GM10266 (cell line): ENCODE measurements around the gene STRIP1.

ENCODE experiments used
- DNase-seq: peaks from one replicate; pipeline ENCODE4 v3.0.0; 2012; ENCODE audit errors: extremely low spot score
- TF ChIP-seq, protein P1 (sequence below): IDR thresholded peaks from 2 replicates; pipeline ENCODE4 v1.5.1; 2012; ENCODE audit warnings: mild to moderate bottlenecking, low read depth; ENCODE audit not compliant: control insufficient read depth, insufficient read depth; ENCODE audit errors: missing control alignments

STRIP1 gene, protein sequence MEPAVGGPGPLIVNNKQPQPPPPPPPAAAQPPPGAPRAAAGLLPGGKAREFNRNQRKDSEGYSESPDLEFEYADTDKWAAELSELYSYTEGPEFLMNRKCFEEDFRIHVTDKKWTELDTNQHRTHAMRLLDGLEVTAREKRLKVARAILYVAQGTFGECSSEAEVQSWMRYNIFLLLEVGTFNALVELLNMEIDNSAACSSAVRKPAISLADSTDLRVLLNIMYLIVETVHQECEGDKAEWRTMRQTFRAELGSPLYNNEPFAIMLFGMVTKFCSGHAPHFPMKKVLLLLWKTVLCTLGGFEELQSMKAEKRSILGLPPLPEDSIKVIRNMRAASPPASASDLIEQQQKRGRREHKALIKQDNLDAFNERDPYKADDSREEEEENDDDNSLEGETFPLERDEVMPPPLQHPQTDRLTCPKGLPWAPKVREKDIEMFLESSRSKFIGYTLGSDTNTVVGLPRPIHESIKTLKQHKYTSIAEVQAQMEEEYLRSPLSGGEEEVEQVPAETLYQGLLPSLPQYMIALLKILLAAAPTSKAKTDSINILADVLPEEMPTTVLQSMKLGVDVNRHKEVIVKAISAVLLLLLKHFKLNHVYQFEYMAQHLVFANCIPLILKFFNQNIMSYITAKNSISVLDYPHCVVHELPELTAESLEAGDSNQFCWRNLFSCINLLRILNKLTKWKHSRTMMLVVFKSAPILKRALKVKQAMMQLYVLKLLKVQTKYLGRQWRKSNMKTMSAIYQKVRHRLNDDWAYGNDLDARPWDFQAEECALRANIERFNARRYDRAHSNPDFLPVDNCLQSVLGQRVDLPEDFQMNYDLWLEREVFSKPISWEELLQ

DNA sequence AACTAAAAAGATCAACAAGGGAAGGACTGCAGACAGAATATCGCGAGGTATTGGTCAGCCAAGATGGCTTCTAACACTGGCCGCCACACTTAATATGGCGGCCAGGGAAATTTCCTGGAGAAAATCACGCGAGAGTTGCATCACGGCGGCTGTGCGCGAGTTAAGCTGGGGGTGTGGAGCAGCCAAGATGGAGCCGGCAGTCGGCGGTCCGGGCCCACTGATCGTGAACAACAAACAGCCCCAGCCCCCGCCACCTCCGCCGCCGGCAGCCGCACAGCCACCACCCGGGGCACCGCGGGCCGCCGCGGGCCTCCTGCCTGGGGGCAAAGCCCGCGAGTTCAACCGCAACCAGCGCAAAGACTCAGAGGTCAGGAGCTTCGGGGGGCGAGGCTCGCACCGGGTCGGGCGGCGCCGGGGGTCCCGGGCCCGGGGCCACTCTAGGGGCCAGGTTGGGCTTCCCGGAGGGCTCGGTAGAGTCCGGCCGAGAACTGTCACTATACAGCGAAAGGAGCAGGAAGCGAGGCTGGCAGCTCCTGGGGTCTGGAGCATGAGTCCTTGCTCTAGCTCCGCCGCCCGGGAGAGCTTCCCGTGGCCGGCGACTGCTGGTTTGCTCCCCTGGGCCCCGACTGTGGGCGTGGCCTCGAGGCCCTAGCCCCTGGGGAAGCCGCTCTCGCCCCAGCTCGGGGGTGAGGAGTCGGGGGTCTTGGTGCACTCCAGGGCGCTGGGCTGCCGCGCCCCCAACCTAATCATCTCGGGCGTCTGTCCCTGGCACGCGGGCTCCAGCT lies at the start of gene STRIP1:
STRIP1 (plus strand) TSS at position 174 of the 785 bp plus-strand sequence; CDS start at position 188, 14 bp downstream.
- DNase-seq = peak; percentile 92
- TF ChIP-seq, protein P1, sequence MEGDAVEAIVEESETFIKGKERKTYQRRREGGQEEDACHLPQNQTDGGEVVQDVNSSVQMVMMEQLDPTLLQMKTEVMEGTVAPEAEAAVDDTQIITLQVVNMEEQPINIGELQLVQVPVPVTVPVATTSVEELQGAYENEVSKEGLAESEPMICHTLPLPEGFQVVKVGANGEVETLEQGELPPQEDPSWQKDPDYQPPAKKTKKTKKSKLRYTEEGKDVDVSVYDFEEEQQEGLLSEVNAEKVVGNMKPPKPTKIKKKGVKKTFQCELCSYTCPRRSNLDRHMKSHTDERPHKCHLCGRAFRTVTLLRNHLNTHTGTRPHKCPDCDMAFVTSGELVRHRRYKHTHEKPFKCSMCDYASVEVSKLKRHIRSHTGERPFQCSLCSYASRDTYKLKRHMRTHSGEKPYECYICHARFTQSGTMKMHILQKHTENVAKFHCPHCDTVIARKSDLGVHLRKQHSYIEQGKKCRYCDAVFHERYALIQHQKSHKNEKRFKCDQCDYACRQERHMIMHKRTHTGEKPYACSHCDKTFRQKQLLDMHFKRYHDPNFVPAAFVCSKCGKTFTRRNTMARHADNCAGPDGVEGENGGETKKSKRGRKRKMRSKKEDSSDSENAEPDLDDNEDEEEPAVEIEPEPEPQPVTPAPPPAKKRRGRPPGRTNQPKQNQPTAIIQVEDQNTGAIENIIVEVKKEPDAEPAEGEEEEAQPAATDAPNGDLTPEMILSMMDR = no peak

DNA sequence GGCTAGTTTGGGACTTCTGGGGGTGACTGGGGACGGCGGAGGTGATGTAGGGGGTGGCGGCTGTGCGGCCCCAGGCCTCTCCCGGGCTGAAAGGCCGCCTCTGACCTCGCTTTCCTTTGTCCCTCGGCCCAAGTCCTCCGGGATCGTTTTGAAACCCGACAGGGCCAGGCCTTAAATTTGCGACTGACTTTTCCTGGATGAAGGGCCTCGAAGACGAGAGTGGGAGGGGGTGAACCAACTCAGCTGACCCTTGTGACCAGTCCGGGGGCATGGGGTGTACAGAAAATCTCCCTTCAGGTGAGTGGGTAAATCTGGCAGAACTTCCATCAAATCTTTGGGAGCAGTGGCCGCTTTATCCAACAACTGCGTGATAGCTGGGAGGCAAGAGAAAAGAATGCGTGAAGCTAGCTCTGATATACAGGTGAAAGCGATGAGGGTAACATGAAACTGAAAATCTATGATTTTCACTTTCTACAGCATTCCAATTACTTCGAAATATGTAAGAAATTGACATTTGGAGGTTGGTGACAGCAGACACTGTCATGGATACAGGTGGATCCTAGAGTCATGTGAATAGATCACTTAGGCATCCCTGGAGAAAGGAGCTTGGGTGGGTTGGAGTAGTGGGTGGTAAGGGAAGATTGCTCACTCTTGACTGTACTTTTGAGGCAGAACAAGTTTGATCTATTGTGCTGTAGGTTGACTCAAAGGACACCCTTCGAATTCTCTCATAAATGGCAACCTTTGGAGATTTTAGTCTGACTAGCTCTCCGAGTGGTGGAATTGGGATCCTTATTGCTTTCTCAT lies 49.0 kb upstream of the STRIP1 start:
- TF ChIP-seq, protein P1 = no peak

DNA sequence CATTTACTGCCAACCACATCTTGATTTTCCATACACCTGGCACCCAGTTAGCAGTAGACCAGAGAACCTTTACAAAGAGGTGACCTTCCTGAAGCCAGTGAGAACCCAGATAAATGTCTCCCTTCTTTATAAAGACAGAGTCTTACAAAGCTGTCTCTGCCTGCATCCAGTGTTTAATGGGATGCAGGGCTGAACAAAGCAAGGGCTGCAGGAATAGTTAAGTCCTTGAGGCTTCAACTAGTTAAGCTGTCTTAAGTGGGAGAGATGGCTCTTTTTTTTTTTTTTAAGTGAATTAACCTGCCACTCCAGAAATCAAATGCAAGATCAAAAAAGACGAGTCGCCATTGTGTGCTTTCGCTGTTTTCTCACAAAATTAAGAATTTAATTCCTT lies 48.4 kb upstream of the STRIP1 start:
- TF ChIP-seq, protein P1 = no peak

More for the DNA sequence above, 49.0 kb upstream of the STRIP1 start:
- DNase-seq = no peak

DNA sequence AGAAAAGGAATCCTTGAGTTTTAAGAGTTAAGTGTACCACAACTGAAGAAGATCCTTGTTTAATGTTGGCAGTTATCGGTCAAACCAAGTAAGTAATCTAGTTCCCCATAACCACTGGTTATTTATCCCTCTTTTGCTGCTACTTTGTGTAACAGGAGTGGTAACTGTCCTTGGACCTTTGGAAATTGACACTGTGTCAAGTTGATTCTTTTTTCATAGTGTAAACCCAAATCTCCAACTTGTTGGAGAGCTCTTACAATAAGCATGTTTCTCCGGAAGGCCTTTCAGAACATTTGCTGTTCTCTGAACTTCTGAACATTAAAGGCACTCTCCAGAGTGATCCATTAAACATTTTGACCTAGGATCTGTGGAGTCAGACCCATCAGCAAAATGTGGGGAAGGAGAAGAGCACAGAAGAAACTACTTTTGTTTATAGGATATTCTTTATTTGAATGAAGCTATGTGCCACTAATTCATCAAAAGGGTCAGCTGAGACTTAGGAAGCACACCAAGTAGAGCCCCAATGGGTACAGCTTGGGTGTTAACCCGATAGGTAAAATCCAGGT lies 46.0 kb upstream of the STRIP1 start:
- DNase-seq = no peak

More for the DNA sequence above, 48.4 kb upstream of the STRIP1 start:
- no peak for DNase-seq

DNA sequence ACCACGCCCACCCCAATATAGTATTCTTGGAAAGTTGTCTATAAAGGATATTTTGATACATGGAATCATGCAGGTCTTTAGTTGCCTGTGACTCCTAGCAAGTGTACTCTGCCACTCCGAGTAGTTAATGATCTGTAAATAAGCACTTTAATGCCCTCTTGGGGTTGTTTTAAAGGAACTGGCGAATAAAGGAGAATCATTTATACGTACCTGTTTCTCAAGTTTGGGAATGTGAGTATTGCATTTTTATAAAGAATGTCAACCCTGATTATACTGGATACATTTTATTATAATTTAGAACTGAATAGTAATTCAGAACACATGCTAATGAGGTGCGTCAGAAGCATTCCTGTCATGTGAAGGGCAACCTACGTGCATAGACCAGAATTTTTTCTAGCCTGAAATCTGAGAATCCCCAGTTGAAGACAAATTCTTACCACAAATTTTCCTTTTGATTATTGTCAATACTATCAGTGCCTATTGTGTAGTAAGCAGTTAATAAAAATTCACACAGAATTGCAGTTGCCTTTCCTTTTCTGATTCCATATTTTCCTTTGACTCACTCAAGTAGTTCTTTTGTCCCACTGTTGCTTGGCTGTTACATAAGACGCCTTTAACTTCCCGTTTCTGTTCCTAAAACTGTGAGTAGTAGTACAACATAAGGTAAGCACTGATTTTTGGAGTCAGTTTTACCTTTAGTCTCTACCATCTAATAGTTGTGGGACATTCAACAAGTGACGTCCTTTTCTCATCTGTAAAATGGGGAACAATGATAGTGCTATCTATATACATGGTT lies 44.7 kb upstream of the STRIP1 start:
- TF ChIP-seq, protein P1 = no peak
- no peak for DNase-seq

More for the DNA sequence above, 46.0 kb upstream of the STRIP1 start:
- TF ChIP-seq, protein P1 = no peak
